Activated naive CD8-positive, alpha-beta T cell (primary cell): Measurements from ENCODE around the gene ZFR2.

Experiments
- H3K27ac Mint-ChIP-seq: one replicate; pipeline ENCODE4 v1.8.0; 2021; ENCODE audit warnings: mixed read lengths
- H3K27me3 Mint-ChIP-seq: one replicate; pipeline ENCODE4 v1.8.0; 2021; ENCODE audit warnings: mixed read lengths
- H3K36me3 Mint-ChIP-seq: one replicate; pipeline ENCODE4 v1.8.0; 2021; ENCODE audit warnings: mixed read lengths
- H3K4me1 Mint-ChIP-seq: one replicate; pipeline ENCODE4 v1.8.0; 2021; ENCODE audit warnings: low read depth, mixed read lengths
- H3K4me3 Mint-ChIP-seq: one replicate; pipeline ENCODE4 v1.8.0; 2021; ENCODE audit warnings: mild to moderate bottlenecking, mixed read lengths
- H3K9me3 Mint-ChIP-seq: one replicate; pipeline ENCODE4 v1.8.0; 2021; ENCODE audit warnings: low read depth, mixed read lengths

Gene ZFR2

DNA sequence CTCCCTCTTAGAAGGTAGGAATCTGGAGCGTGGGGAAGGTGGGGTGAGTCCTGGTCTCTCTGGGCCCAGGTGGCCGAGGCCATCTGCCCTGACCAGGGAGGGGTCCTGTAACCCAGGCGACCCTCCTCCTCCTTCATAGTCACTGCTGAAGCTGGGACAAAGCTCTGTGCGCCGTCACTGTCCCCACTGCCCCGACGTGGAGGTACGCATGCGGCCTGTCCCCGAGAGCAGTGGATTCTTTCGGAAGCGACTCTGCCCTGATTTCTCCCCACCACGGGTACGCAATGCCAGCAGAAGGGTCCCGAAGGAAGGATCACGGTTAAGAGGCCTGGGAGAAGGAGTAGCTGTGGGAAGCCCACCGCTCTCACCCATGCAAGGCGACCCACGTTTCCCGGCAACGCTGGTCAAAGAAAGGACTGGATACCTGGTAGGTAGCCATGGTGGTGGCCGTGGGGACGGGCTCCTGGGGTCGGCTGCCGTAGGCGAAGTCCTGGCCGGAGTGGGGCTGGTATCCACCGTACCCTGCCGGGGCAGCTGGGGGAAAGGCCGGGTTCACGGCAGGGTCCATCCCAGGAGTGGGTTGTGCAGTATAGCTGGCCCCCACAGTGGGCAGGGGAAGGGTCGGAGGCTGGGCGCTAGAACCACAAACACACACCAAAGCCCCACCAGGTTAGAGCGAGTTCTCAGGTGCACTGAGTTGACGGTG is 34.3 kb downstream of the ZFR2 start:
- H3K27me3 Mint-ChIP-seq = no peaks in the 10 kb centered on the region
- no peaks in the 10 kb centered on the region for H3K9me3 Mint-ChIP-seq
- no peak overlapping the region for H3K27ac Mint-ChIP-seq
- H3K4me3 Mint-ChIP-seq = no peak overlapping the region
- peaks cover 7% of the 10 kb centered on the region for H3K4me1 Mint-ChIP-seq
- H3K36me3 Mint-ChIP-seq = no peaks in the 10 kb centered on the region

DNA sequence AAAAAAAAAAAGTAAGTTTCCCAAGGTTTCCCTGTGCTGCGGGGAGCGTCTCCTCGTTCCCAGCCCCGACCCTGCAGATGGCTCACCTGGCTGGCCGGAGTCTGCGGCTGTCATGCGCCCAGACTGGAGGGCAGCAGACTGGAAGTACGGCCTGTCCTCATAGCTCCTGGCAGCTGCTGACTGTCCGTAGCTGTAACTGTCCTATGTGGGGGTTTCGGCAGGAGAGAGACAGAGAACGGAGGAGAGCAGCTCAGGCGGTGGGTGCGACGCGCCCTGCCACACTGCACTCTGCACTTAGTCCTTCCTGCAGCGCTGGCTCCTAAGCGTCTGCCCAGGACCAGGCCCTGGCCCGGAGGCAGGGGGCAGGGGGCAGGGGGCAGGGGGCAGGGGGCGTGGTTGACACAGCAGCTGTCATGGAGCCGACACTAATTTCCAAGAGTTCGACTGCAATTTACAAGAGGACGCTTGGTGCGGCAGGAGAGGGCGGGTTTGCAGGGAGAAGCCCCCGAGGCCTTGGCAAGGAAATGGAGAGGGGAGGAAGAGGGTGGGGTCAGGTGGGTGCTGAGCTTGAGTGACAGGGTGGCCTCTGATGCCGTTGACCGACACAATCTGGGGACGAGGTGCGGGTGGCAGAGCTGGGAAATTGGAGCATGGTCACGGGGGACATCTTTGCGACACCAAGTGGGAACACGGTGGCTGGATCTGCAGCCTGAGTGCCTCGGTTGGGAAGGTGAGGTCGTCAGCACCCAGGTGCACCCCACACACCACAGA is 35.1 kb downstream of the ZFR2 start:
- H3K9me3 Mint-ChIP-seq = no peaks in the 10 kb centered on the region
- H3K27ac Mint-ChIP-seq = no peak overlapping the region
- H3K36me3 Mint-ChIP-seq = no peaks in the 10 kb centered on the region
- H3K27me3 Mint-ChIP-seq = no peaks in the 10 kb centered on the region
- peaks cover 7% of the 10 kb centered on the region for H3K4me1 Mint-ChIP-seq
- H3K4me3 Mint-ChIP-seq = no peak overlapping the region

DNA sequence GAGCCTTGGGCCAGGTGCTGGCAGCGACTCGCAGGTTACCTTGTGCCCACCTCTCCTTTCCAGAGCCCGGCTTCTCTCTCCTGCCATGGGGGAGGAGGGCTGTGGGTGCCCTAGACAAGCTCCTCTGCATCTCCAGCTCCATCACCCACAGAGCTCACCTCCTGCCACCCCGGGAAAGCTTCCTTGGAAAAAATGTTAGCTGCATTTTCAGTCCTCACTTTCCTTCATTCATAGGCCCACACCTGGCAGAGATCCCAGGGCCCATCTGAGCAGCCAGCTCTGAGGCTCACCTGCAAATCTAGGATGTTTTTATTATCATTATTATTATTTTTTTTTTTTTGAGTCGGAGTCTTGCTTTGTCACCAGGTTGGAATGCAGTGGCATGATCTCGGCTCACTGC is 36.8 kb downstream of the ZFR2 start:
- H3K36me3 Mint-ChIP-seq = no peaks in the 10 kb centered on the region
- peaks cover 6% of the 10 kb centered on the region for H3K4me1 Mint-ChIP-seq
- no peaks in the 10 kb centered on the region for H3K27me3 Mint-ChIP-seq
- H3K9me3 Mint-ChIP-seq = no peaks in the 10 kb centered on the region
- H3K27ac Mint-ChIP-seq = no peak overlapping the region
- H3K4me3 Mint-ChIP-seq = no peak overlapping the region

DNA sequence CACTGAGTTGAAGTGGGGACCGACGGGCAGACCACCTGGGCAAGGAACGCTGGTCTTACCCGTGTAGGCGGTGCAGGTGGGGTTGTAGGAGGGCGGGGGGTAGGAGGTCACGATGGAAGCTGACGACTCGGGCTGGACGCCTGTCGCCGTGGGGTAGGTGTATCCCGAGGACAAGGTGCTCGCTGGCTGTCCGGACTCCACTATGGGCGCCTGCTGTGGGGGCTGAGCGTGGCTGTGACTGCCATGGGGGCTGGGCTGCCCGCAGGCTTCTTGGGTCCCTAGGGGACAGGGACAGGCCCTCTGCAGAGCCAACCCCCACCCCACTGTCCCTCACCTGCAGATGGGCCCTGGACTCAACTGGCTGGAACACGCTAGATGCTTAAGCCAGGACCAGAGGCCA is 37.2 kb downstream of the ZFR2 start:
- H3K9me3 Mint-ChIP-seq = no peaks in the 10 kb centered on the region
- H3K36me3 Mint-ChIP-seq = no peaks in the 10 kb centered on the region
- H3K27ac Mint-ChIP-seq = no peak overlapping the region
- no peak overlapping the region for H3K4me3 Mint-ChIP-seq
- H3K4me1 Mint-ChIP-seq = peaks cover 2% of the 10 kb centered on the region
- no peaks in the 10 kb centered on the region for H3K27me3 Mint-ChIP-seq

DNA sequence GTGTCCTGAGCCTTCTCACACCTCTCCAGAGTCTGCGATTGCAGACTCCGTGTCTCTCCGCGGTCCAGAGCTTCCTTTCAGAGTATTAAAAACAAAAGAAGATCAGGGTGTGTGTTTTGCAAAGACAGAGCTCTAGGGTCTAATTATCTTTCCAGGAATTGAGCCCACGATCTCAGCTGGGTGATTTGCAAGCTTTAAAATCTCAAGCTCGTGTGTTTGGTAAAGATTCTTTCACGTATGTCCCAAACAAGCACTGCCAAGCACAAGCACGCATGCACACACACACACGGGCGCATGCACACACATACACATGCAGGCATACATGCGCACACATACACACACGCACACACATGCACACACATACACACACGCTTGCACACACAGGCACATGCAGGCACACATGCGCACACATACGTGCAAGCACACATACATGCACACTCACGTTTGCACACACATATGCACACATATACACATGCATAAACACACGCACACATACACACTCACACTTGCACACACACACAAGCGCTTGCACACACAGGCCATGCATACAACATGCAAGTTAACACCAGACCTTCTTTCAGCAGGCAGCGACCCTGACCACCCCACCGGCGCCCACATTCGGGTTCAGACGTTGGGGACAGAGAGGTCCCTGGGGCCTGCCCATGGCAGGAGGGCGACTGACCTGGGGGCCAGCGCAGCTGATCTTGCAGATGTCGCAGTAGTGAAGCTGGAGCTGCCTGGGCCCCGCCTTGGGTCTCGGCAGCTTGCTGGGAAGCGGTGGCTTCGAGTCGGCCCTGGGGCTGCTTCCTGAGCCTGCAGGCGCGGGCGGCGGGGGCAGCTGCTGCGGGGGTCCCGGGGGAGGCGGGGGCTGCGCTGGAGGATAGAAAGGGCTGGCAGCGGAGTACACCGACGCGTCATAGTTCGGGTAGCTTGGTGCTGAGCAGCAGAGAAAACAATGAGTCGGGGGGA is 37.9 kb downstream of the ZFR2 start:
- Mint-ChIP-seq H3K27ac (no peak overlapping the region), H3K36me3 (no peaks in the 10 kb centered on the region), H3K27me3 (no peaks in the 10 kb centered on the region), H3K9me3 (no peaks in the 10 kb centered on the region), H3K4me1 (peaks cover 2% of the 10 kb centered on the region), H3K4me3 (no peak overlapping the region)

DNA sequence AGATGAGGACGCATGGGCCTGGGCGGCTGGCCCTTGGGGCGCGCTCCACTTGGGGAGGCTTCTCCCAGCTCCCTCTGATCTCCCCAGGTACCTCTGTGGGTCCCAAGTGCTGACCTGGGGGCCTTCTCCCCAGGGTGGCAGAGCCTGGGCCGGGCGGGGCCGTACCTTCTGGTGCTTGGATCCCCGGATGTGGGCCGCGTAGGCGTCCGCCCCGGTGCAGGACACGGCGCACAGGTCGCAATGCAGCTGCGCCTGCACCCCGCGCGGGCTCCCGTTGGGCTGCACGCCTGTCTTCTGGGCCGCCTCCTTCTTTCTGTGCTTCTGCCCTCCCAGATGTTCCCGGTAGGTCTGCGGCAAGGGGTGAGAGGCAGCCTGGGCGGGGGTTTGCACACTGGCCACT is 41.5 kb downstream of the ZFR2 start:
- H3K4me3 Mint-ChIP-seq = no peak overlapping the region
- no peak overlapping the region for H3K27ac Mint-ChIP-seq
- H3K9me3 Mint-ChIP-seq = no peaks in the 10 kb centered on the region
- H3K27me3 Mint-ChIP-seq = no peaks in the 10 kb centered on the region
- no peaks in the 10 kb centered on the region for H3K36me3 Mint-ChIP-seq
- H3K4me1 Mint-ChIP-seq = peaks cover 2% of the 10 kb centered on the region

DNA sequence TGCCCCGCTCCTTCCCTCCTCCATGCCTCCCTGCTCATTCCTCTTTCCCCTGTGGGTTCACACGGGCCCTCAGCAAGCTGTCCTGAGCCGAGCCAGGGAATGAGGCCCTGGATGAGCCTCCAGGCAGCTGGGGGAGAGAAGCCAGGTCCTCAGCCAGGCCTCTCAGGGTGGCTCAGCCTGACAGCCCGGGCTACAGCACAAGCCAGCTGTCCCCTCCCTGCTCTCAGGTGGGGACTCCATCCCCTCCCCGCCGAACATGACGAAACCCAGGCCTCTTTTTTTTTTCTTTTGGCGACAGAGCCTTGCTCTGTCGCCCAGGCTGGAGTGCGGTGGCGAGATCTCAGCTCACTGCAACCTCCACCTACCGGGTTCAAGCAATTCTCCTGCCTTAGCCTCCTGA is 42.7 kb downstream of the ZFR2 start:
- Mint-ChIP-seq H3K27ac (no peak overlapping the region), H3K4me3 (no peak overlapping the region), H3K36me3 (no peaks in the 10 kb centered on the region), H3K4me1 (peaks cover 8% of the 10 kb centered on the region), H3K27me3 (no peaks in the 10 kb centered on the region), H3K9me3 (no peaks in the 10 kb centered on the region)

DNA sequence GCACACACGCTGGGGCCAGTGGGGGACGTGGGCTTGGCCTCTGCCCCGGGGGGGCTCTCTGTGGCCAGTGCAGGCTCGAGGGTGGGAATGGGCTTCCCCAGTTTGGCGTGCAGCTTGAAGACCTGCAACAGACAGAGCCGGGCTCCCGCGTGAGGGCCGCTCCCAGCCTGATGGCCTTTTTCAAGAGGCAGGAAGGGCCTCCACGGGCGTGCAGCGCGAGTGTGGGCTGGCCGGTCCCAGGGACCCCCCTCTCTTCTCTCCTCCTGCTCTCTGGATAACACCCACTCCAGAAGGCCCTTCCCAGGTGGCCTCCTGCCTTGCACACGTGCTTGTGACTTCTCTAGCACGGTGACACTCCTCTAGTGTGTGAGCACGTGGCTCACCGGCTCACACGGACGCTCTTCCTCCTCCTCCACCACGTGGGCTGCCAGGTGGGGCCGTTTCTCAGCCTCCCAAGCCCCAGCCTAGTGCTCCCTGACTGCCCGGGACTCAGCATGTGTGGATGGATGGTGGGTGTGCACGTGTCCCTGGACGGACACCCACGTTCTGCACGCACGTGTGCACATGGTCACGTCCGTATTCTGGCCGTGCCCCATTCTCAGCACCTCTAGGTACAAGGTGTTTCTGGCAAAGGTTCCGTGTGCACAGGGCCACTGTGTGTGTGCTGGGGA is 43.4 kb downstream of the ZFR2 start:
- Mint-ChIP-seq H3K4me3 (no peak overlapping the region), H3K36me3 (no peaks in the 10 kb centered on the region), H3K27ac (no peak overlapping the region), H3K27me3 (no peaks in the 10 kb centered on the region), H3K4me1 (peaks cover 10% of the 10 kb centered on the region), H3K9me3 (no peaks in the 10 kb centered on the region)

DNA sequence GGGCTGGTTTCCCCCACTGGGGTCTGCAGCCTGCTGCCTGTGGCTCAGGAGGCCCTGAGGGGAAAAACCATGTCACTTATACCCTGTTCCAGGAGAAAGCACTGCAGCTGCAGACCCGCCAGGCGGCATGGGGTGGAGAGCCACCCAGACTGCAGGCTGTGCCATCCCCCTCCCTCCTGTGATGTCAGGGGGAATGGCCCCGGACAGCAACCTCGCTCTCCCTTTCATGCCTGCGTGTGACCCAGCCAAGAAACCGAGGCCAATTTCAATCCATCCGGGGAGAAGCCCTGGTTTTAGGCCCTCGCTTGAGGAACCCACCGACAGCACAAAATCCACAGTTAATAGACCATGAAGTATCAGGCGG is 45.5 kb downstream of the ZFR2 start:
- no peak overlapping the region for H3K27ac Mint-ChIP-seq

DNA sequence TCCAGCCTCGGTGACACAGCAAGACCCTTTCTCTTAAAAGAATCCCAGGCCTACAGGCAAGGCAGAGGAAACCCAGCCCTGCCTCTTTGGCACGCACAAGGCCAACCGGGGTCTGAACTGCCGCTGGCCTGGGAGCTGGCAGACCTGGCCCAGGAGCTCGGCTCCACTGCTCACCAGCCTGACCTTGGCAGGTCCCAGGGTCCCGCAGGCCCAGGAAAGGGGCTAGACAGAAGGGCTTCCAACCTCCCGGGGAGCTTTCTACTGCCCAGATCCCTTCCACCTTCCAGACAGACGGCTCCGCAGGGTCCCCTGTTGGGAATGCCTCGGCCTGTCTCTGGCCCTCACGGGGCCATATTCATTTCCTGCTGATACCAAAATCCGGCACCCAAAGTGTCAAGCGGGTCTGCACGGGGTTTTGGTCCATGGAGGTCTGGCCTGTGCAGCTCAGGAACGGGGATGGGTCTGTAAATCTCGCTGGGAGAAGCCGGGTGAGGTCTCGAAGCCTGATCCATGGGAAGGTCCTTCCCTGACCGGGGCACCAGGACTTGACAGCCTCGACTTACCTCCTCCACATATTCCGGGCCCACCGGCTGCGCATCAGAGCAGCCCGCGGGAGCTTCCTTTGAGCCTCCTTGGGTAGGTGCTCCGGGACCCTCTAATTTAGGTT is 46.0 kb downstream of the ZFR2 start:
- no peak overlapping the region for H3K4me3 Mint-ChIP-seq
- no peaks in the 10 kb centered on the region for H3K27me3 Mint-ChIP-seq
- H3K9me3 Mint-ChIP-seq = no peaks in the 10 kb centered on the region
- H3K4me1 Mint-ChIP-seq = peaks cover 18% of the 10 kb centered on the region
- H3K36me3 Mint-ChIP-seq = no peaks in the 10 kb centered on the region
- H3K27ac Mint-ChIP-seq = no peak overlapping the region

More for the DNA sequence above, 45.5 kb downstream of the ZFR2 start:
- H3K4me1 Mint-ChIP-seq = peaks cover 14% of the 10 kb centered on the region
- H3K4me3 Mint-ChIP-seq = no peak overlapping the region
- H3K9me3 Mint-ChIP-seq = no peaks in the 10 kb centered on the region
- H3K27me3 Mint-ChIP-seq = no peaks in the 10 kb centered on the region
- no peaks in the 10 kb centered on the region for H3K36me3 Mint-ChIP-seq

DNA sequence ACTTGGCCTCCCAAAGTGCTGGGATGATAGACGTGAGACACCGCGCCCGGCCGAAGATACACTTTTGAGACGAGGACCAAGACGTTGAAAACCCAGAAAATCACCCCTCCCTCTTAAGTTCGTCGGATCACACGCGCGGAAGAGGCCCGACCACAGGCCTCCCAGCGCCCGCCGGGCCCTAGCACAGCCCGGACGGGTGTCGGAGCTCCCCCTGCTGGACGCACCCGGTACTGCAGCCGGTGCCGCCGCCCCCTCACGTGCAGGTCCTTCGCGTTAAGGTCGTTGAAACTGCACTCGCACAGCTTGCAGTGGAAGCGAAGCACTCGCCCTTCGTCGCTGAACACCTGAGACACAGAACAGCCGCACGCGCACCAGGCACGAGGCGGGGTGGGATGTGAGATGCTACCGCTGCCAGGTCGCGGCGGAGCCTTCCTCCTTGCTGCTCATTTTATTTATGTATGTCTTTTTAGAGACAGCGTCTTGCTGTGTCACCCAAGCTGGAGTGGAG is 46.9 kb downstream of the ZFR2 start:
- Mint-ChIP-seq H3K4me3 (peak overlapping the region; percentile 30), H3K27ac (no peak overlapping the region), H3K9me3 (no peaks in the 10 kb centered on the region), H3K36me3 (no peaks in the 10 kb centered on the region), H3K4me1 (peaks cover 19% of the 10 kb centered on the region), H3K27me3 (no peaks in the 10 kb centered on the region)

DNA sequence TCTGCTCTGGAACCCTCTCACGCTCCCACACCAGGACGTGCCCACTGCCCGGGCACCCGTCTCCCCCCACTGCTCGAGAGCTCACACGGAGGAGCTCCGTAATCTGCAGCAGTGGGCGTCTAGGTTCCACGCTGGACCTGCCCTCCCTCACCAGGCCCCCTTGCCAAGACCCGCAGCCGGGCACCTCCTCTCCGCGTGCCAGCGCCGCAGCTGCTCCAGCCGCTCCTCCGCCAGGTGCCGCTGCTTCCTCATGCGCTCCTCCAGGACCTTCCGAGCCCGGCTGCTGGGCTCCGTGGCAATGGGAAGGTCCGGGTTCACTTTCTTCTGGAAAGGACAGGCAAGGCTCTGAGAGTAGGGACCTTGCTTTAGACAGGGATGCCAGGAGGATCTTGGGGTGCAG is 47.7 kb downstream of the ZFR2 start:
- H3K4me1 Mint-ChIP-seq = peaks cover 19% of the 10 kb centered on the region
- H3K27ac Mint-ChIP-seq = no peak overlapping the region
- no peaks in the 10 kb centered on the region for H3K9me3 Mint-ChIP-seq
- H3K4me3 Mint-ChIP-seq = no peak overlapping the region
- H3K36me3 Mint-ChIP-seq = no peaks in the 10 kb centered on the region
- H3K27me3 Mint-ChIP-seq = no peaks in the 10 kb centered on the region

DNA sequence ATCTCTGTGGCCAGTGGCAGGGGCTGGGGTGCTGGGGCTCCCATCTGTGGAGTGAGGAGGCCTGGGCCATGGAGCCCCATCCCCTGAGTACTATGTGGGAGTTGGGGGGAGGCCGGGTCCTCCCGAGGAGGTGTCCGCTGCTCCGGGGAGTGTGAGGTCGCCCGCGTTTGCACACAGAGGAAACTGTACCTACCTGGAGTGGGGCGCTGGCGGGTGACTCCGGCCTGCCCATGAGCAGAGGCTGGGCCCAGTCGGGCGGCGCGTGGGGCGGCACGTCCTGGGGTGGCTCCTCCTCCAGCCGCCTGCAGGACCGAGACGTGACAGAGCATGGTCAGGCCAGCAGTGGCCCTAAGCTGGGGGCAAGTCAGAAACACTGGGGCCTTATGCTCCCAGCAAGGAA is 48.8 kb downstream of the ZFR2 start:
- Mint-ChIP-seq H3K9me3 (no peaks in the 10 kb centered on the region), H3K27ac (no peak overlapping the region), H3K36me3 (no peaks in the 10 kb centered on the region), H3K27me3 (no peaks in the 10 kb centered on the region), H3K4me1 (peaks cover 22% of the 10 kb centered on the region), H3K4me3 (no peak overlapping the region)

DNA sequence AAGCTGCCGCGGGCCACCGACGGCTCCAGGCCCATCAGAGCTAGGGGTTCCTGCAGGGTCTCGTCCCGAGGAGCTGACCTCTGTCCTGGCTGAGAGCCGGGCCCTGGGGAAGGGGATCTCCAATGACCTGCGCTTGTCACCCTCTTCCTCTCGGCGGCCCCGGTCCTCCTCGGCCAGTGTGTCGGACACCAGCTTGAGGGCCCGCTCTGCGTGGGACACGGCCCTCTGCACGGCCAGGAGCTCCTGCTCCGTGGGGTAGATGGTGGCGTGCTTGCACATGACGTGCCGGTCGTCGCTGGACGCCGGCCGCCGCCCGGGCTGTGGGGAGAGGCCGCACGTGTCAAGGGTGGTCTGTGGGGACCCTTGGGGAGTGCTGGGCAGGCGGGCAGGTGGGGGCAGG is 49.9 kb downstream of the ZFR2 start:
- Mint-ChIP-seq H3K27ac (no peak overlapping the region), H3K36me3 (no peaks in the 10 kb centered on the region), H3K27me3 (no peaks in the 10 kb centered on the region), H3K4me3 (no peak overlapping the region), H3K9me3 (no peaks in the 10 kb centered on the region), H3K4me1 (peaks cover 32% of the 10 kb centered on the region)
